Left renal cortex interstitium (tissue), 4 donors: ENCODE data around the gene AQP7. TPM values are rescaled to one million over a fixed set of nuclear protein-coding genes. Genes with fewer than 3 reads are reported as not detected.
"Not testable (repeated sequence)": the region's sequence is repeated elsewhere in the genome, so short reads cannot be mapped to it uniquely, and the experiment has no call there.

Source experiments
- DNase-seq, 4 donors: peaks; one replicate each; pipeline ENCODE4 v3.0.0-alpha.2; 2013; ENCODE audit warnings: low read depth in 4 of 4, low spot score in 2 of 4, missing footprints in 1 of 4
- polyA plus RNA-seq, 4 donors: library from polyadenylated mRNA; unstranded; fragments of 120-200 nt; gene quantifications; one replicate each; pipeline ENCODE4 v1.2.1, GENCODE V29; 2013; ENCODE audit not compliant: insufficient read length in 4 of 4

Gene AQP7
- polyA plus RNA-seq, 4 donors: 12.8 to 35.7 (median 22.0) TPM

GRCh38 chr9:33434317-33435105 lies 32.1 kb upstream of the AQP7 start:
- DNase-seq: no peak

DNA sequence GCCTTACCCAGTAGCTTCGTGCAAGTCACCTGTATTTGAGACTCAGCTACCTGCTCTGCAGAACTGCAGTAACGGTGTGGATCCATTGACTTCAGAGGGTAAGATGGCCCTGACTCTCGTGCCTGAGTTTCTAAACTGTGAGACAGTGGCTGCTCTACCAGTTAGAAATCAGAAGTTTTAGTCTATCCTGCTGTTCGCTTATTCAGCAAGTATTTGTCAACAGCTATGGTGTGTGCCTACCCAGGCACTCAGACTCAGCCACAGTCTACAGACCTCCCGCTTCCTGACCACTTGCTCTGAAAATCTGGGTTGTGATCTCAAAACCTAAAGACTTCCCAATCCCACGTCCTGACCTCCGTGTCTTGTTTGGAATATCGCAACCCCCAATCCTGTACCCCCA lies 31.5 kb upstream of the AQP7 start:
- DNase-seq: no peak

DNA sequence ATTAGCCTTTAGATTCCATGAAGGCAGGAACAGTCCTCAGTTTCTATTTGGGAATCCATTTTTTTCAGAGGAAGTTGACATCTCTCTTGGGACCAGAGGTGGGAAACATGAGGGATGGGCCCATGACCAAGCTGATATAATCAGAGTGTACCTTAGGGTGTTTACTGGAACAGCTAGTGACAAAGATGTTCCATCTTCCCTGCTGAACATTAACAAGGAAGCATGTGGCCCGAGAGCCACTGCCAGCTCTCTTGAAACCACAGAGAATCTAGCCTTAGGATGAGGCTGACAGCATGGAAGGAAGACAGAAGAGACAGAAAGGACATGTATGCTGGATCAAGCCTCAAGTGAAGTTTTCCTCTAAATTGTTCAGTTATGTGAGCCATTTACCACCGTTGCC lies 29.1 kb upstream of the AQP7 start:
- no peak for DNase-seq

- no peak for DNase-seq
Observed at GRCh38 chr9:33430942-33431341, 28.6 kb upstream of the AQP7 start.

DNA sequence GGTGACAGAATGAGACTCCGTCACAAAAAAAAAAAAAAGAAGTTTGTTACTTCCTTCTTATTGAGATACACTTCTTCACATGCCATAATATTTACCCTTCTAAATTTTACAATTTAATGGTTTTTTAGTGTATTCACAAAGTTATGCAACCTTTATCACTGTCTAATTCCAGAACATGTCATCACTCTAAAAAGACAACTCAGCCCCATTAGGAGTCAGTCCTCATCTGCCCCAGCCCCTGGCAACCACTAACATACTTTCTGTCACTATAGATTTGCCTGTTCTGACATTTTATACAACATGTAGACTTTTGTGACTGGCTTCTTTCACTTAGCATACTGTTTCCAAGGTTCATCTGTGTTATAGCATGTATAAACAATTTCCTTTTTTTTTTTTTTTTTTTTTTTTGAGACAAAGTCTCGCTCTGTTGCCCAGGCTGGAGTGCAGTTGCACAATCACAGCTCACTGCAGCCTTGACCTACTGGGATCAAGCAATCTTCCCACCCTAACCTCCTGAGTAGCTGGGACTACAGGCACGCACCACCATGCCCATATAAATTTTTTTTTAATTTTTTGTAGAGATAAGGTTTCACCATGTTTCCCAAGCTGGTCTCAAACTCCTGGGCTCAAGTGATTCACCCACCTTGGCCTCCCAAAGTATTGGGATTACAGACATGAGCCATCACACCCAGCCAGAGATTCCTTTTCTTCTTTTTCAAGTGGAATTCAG lies 27.1 kb upstream of the AQP7 start:
- no peak for DNase-seq

DNA sequence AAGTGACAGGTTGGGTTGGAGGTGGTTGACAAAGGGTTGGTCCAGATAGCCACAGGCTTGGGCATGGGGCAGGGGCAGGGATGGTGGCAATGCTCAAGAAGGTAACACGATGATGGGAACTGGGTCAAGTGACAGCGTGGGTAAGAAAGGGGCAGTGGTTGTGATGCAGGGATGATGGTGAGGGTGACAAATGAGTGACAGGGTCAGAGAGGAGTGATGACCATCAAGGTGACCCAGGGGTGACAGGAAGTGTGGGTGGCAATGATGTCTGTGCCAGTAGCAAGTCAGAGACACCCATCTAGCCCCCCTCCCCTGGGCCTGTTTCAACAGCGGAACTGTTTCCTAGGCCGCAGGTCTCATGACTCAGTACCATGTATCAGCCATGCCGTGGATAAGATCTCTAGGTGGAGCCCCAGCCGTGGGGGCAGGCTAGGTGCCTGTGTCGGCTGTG lies 24.5 kb upstream of the AQP7 start:
- DNase-seq: no peak

- no peak for DNase-seq
Observed at GRCh38 chr9:33425128-33425533, 22.8 kb upstream of the AQP7 start.

DNA sequence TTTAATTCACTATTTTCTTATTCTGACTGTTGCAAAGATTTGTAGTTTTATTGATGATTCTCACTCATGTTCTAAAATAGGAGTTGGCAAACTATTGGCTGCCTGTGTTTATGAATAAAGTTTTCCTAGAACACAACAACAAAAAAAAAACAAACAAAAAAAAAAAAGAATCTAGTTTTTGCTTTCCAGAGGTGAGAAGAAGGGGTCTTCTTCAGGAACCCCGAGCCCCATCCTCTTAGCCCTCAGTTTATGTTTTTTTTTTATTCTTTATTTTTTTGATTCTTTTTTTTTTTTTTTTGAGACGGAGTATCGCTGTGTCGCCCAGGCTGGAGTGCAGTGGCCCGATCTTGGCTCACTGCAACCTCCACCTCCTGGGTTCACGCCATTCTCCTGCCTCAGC lies 22.1 kb upstream of the AQP7 start:
- DNase-seq: not testable (repeated sequence)

- not testable (repeated sequence) for DNase-seq
Observed at GRCh38 chr9:33424043-33424442, 21.7 kb upstream of the AQP7 start.

GRCh38 chr9:33419708-33420303 lies 17.4 kb upstream of the AQP7 start:
- DNase-seq: no peak

DNA sequence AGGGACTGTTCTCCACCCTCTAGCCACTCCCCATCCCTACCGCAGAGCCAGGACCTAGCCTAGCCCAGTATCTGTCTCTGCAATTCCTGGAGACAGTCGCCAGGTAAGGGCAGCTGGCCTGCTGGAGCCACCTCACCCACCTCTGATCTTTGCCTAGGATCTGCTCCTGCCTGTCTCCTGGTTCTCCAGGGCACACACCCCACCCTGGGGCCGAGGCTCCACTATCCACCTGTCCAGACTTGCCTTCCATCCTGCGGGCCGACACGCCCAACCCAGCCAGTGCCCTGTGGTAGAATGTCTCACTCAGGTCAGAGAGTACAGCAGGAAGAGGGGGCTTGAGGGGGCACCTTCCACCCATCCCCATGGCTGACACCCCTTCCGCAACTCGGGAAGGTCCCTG lies 15.7 kb upstream of the AQP7 start:
- no peak for DNase-seq

DNA sequence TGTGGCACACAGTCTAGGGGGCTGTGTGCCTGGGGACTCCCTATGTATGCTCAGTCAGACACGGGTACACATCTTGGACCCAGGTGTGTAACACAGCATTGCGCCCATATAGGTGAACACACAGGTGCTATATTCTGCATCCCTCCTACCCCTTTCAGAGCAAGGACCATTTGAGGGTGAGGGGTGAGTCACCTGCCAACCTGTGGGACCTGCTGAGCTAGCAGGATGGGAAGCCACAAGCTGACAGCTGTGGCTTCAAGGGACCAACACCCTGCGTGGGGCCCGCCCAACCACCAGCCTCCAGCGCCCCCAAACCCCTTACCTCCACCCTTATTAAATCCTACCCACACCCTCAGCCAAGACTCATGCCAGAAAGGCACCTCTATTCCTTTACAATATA lies 14.6 kb upstream of the AQP7 start:
- DNase-seq: no peak

DNA sequence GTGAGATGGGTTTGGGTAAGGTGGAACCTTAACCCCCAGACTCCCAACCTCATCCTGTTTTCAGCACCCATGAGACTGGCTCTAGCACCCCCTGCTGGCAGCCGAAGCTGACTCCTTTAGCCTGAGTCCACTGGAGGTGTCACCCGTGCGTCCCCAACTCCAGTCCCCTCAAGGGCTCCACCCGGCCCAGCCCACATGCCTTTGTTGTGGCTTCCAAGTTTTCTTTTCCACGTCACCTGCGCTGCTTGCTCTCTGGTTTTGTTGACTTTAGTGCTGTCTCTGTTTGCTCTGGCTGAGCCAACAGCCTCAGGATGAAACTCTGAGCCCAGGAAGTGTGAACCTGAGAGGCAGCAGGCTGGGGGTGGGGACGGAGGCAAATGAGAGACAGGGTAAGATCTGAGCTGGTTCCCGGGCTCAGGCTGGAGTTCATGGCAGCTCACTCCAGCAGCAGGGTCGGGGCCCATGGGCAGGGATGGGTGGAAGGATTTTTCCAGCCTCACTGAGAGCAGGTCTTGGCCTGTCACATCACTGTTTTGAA lies 13.2 kb upstream of the AQP7 start:
- no peak for DNase-seq

GRCh38 chr9:33414889-33415500 lies 12.6 kb upstream of the AQP7 start:
- DNase-seq: no peak

DNA sequence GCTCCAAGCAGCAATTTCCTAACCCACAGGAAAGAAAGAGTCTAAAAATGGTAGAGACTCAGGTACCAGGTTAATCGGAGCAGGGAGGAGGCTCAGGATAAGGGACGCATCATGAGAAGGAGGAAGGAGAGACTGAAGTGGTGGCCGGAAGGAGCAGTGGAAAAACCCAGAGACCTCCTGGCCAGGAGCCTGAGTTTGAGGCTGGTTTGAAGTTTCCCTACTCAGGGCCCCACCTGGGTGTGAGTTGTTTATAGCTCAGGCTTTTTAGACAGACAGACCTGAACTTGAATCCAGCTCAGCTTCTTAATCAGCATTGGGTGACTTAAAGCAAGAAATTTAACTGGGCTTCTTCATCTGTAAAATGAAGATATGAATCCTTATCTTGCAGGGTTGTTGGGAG lies 11.9 kb upstream of the AQP7 start:
- no peak for DNase-seq

DNA sequence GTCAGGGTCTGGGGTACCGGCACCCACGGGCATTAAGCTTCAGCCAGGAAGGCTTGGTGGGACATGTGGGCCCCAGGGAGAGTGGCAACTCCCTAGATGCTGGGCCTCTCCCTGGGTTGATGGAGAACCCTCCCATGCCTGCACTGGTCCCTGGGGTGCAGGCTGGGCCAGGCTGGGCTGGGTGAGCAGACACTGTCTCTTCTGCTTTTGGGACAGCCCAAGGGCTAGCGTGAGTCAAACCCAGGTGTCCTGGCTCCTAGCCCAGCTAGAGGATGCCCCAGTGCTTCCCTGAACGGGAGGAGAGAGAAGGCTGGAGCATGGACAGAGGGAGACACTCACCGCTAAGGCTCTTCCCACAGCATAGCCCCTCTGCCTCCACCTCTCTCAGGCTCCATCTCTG lies 5.7 kb upstream of the AQP7 start:
- DNase-seq: no peak

DNA sequence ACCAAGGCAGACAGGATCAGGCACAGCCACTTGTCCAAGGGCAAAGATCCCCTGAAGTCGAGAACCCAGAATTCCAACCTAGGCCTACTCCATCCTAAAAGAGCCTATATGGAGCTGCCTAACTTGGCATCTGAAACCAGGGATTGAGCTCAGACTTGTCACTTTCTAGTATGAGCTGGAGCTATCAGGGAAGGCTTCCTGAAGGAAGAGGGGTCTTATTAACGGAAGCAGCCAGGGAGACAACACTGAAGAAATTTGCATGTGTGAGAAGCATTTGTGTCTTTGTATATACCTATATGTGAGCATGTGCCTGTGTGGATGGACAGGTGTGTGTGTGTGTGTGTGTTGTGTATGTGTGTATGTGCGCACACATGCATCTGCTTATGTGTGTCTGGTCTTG lies 4.7 kb upstream of the AQP7 start:
- DNase-seq: no peak

DNA sequence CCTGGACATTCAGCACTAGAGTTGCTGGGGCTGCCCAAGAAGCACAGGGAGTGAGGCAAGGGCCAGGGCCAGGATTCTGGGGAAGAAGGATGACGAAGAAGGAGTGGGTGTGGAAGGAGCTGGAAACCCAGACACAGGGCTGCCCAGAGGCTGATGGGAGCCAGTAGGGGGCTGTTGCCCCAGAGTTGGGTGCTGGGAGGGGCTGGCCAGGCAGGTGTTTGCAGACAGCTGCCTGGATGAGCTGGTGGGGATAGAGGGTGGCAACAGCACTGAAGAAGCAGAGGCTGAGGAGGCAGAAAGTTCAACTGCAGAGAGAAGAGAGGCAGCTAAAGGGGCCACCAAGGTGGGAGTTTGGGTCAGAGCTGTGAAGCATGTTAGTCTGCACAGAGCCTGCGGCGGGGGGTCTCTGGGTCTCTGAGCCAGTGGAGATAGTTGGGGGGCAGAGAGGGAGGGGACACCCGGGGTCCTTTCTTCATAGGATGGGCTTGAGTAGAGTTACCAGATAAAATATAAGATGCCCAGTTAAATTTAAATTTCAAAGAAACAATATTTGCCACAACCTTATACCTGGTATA lies 2.5 kb upstream of the AQP7 start:
- DNase-seq: no peak

DNA sequence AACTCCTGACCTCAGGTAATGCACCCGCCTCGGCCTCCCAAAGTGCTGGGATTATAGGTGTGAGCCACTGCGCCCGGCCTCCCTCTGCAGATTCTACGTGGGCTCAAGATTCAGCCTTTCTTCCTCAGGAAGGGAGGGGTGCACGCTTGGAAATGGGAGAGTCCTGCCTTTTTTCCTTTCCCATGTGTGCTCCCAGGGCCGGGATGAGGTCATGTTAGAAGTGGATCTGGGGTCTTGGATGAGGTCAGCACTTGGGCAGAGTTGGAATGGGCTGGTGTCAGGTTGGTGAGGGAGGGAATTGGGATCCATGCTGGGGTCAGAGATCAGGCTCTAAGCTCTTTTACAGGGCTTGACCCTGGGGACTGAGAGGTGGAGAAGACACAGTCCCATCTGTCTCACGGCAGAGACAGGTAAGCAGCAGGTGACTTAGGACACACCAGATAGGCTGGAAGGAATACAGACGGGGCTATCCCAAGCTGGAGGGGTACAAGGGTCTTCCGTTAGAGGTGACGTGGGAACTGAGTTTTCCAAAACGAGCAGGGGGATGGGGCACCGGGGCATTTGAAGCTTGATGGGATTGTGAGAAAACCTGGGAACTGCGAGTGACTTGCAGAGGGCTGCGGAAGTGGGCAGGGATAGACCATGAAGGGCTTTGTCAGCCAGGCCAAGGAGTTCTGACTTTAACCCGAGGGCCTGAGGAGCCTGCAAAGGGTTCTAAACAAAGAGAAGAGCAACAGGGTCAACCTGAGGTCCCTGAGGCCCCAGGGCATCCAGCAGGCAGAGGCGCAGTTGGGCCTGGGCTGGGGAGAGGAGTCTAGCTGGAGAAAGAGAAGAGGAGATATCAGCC lies 1.8 kb upstream of the AQP7 start:
- no peak for DNase-seq

GRCh38 chr9:33401809-33402208 lies 559 bp downstream of the AQP7 start:
- DNase-seq: not testable (repeated sequence)
